GM19099 (cell line): ENCODE data around the gene RRM2.

ENCODE experiments used
- POLR2A ChIP-seq: IDR thresholded peaks from 3 replicates; pipeline ENCODE4 v1.6.1; 2011; ENCODE audit warnings: low read depth; ENCODE audit not compliant: insufficient read length; ENCODE audit errors: extremely low read depth

Gene RRM2

GRCh38 chr2:10084223-10084865, 38.2 kb upstream of the RRM2 start:
- no peak for TF ChIP-seq POLR2A

GRCh38 chr2:10085043-10085667, 37.4 kb upstream of the RRM2 start:
- no peak for TF ChIP-seq POLR2A

- TF ChIP-seq POLR2A, result no peak
Observed at GRCh38 chr2:10085668-10086059, 36.9 kb upstream of the RRM2 start.

- TF ChIP-seq POLR2A, result no peak
Observed at GRCh38 chr2:10086950-10087349, 35.6 kb upstream of the RRM2 start.

GRCh38 chr2:10087360-10087759, 35.2 kb upstream of the RRM2 start:
- TF ChIP-seq POLR2A, result no peak

- TF ChIP-seq POLR2A, result no peak
Observed at GRCh38 chr2:10089565-10090190, 32.9 kb upstream of the RRM2 start.

- TF ChIP-seq POLR2A, result peak; percentile 42
Observed at GRCh38 chr2:10091182-10091888, 31.2 kb upstream of the RRM2 start.

- no peak for TF ChIP-seq POLR2A
Observed at GRCh38 chr2:10094271-10094814, 28.2 kb upstream of the RRM2 start.

- no peak for TF ChIP-seq POLR2A
Observed at GRCh38 chr2:10095175-10095574, 27.4 kb upstream of the RRM2 start.

GRCh38 chr2:10096641-10097040, 25.9 kb upstream of the RRM2 start:
- no peak for TF ChIP-seq POLR2A

GRCh38 chr2:10097352-10098148, 25.0 kb upstream of the RRM2 start:
- TF ChIP-seq POLR2A, result no peak

- no peak for TF ChIP-seq POLR2A
Observed at GRCh38 chr2:10101491-10101890, 21.0 kb upstream of the RRM2 start.

GRCh38 chr2:10103179-10103578, 19.4 kb upstream of the RRM2 start:
- no peak for TF ChIP-seq POLR2A

GRCh38 chr2:10109311-10109710, 13.2 kb upstream of the RRM2 start:
- no peak for TF ChIP-seq POLR2A

- TF ChIP-seq POLR2A, result no peak
Observed at GRCh38 chr2:10119027-10119325, 3.6 kb upstream of the RRM2 start.

- no peak for TF ChIP-seq POLR2A
Observed at GRCh38 chr2:10119601-10120157, 2.9 kb upstream of the RRM2 start.
